NCI-H510A (cell line): ENCODE measurements around the gene KLHDC10.
"Not testable (repeated sequence)": the region's sequence is repeated elsewhere in the genome, so short reads cannot be mapped to it uniquely, and the experiment has no call there.

Experiments
- DNase-seq: peaks from one replicate; lab custom pipeline; 2025; lab: John Stamatoyannopoulos, UW

Gene KLHDC10

GRCh38 chr7:130118294-130118693 is 48.0 kb downstream of the KLHDC10 start:
- DNase-seq, result no peak

- no peak for DNase-seq
Measured at GRCh38 chr7:130118801-130119200, 48.5 kb downstream of the KLHDC10 start.

- no peak for DNase-seq
Measured at GRCh38 chr7:130123501-130123900, 53.2 kb downstream of the KLHDC10 start.

- no peak for DNase-seq
Measured at GRCh38 chr7:130124711-130125110, 54.4 kb downstream of the KLHDC10 start.

GRCh38 chr7:130126840-130127239 is 56.5 kb downstream of the KLHDC10 start:
- not testable (repeated sequence) for DNase-seq

GRCh38 chr7:130127404-130127803 is 57.1 kb downstream of the KLHDC10 start:
- DNase-seq, result no peak

GRCh38 chr7:130127821-130128317 is 57.5 kb downstream of the KLHDC10 start:
- DNase-seq, result no peak

GRCh38 chr7:130129011-130129411 is 58.7 kb downstream of the KLHDC10 start:
- no peak for DNase-seq

- no peak for DNase-seq
Measured at GRCh38 chr7:130131191-130131834, 61.0 kb downstream of the KLHDC10 start.

GRCh38 chr7:130131964-130132875 is 61.9 kb downstream of the KLHDC10 start:
- no peak for DNase-seq

GRCh38 chr7:130133029-130133782 is 62.9 kb downstream of the KLHDC10 start:
- no peak for DNase-seq

- DNase-seq, result no peak
Measured at GRCh38 chr7:130134106-130134636, 63.8 kb downstream of the KLHDC10 start.

- no peak for DNase-seq
Measured at GRCh38 chr7:130134726-130135125, 64.4 kb downstream of the KLHDC10 start.

GRCh38 chr7:130135208-130136205 is 65.2 kb downstream of the KLHDC10 start:
- no peak for DNase-seq

- no peak for DNase-seq
Measured at GRCh38 chr7:130136579-130137167, 66.3 kb downstream of the KLHDC10 start.

GRCh38 chr7:130137207-130137606 is 66.9 kb downstream of the KLHDC10 start:
- DNase-seq, result no peak

GRCh38 chr7:130139193-130139960 is 69.0 kb downstream of the KLHDC10 start:
- DNase-seq, result no peak

- no peak for DNase-seq
Measured at GRCh38 chr7:130140551-130141160, 70.3 kb downstream of the KLHDC10 start.
